Stimulated activated CD8-positive, alpha-beta memory T cell treated with anti-CD3 and anti-CD28 coated beads, Interleukin-2, amount 100 ng/mL, for 1 hour (primary cell): ENCODE measurements around the gene MAP3K8.
"Not testable (repeated sequence)": the region's sequence is repeated elsewhere in the genome, so short reads cannot be mapped to it uniquely, and the experiment has no call there.

ENCODE experiments used
- DNase-seq, 2 donors: peaks; one replicate each; pipeline ENCODE4 v3.0.0-alpha.2; 2020; ENCODE audit warnings: low read depth in 2 of 2

Gene MAP3K8

DNA sequence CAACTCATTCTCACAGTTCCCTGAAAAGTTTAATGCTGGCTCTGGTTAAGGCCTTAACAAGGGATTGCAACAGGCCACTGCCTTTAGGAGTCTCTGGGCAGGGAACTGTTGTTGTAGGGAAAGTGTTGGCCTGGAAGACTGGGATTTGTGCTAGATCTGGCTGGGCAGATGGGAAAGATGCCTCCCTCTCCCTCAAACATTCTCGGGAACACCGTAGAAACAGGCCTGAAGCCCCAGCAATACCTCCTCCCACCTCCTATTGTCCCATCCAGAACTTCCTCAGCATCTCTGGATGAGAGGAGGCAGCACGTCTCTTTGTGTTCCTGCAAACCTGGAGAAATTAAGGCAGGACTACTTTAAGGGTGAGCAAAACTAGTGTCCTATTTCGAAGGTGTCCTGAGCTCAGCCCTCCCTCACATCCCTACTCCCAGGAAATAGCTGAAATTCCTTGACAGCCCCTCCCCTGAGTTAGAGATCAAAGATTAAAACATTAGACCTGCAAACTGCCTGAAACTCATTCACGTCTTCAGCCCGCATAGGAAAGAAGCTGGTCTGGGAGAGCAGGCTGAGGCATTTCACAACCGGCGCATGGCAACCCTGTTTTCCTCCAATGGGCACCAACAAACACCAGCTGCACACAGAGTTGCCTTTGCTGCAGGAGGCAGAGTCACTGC is 10.9 kb upstream of the MAP3K8 start:
- no peak for DNase-seq

DNA sequence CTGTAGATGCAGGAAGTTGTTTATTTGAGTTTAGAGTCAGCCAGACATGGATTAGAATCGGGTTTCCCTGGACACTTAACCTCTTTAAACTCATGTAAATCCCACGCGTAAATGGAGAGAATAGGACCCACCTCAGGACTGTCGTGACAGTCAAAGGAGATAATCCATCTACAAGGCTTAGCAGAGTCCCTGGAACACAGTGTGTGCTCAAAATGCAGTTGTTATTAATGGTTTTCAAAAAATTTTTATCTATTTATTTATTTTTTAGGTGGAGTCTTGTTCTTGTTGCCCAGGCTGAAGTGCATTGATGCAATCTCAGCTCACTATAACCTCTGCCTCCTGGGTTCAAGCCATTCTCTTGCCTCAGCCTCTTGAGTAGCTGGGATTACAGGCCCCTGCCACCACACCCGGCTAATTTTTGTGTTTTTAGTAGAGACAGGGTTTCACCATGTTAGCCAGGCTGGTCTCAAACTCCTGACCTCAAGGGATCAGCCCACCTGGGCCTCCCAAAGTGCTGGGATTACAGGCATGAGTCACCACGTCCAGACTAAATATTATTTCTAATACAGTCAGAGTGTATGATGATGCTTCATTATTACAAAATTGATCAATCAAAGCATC is 10.2 kb upstream of the MAP3K8 start:
- DNase-seq = not testable (repeated sequence)

DNA sequence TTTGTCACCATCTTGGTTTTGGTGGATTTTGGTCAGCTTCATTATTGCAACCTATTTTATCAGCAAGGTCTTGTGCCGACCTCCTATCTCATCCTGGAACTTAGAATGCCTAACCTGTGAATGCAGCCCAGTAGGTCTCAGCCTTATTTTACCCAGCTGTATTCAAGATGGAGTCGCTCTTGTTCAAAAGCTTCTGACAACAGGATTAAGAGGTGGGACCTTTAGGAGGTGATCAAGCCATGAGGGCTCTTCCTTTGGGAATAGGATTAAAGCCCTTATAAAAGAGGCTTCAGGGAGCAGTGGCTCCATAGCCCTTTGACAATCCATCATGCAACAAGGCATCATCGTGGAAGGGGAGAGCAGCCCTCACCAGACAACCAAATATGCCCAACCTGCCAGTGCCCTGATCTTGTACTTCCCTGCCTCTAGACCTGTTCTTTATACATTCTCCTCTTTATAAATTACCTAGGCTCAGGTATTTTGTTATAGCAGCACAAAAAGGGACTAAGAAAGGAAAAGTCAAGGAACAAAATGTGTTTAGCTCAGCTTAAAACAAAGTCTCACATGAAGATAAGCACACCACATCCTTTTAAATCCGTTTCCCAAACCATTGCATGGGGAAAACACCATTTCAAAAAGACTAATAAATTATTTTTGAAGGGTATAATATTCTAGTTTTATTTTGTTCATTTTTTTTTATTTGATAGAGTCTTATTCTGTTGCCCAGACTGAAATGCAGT is 8.5 kb upstream of the MAP3K8 start:
- no peak for DNase-seq

DNA sequence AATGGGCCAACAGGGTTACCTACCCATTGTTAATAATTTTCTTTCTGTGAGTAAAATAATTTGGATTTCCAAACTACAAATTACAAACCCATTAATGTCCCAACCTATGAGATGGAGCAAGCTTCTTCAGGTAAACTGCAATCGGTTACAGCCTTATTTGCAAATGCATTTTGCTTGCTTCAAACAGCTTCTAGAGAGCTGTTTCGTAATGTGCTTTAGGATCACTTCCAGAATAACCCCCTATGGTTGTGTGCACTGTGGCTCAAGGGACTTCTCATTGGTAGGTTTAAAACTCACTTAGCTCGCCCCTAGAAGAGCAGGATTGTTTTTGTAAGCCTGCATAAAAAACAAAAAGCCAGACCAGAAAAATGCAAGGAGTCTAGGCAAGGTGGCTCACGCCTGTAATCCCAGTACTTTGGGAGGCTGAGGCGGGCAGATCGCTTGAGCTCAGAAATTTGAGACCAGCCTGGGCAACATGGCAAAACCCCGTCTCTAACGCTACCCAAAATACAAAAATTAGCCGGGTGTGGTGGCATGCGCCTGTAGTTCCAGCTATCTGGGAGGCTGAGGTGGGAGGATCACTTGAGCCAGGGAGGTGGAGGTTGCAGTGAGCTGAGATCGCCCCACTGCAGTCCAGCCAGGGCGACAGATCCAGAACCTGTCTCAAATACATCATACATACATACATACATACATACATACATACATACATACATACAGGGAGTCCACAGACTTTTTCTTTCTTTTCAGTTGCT is 3.3 kb upstream of the MAP3K8 start:
- DNase-seq = no peak

DNA sequence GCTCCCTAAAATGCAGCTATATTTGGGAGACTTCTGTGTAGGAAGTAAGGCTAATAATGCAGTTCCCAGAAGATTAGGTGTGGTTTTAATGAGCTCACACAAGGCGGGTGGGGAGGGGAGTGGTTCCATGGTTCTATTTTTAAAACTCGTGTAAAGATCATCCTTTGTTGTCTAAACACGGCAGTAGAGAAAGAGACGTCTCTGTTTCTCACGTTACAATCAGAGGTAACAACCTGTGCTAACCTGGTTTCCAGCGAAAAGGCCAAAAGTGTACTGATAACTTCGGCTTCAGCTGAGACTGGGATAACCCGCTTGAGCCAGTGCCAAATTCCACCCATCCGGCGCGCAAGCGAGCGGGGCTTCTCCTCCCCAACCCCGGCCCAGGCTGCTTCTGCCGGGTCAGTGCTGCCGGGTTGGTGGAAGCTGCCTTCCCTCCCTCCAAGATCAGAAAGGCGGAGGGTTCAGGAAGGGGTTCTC is 2.5 kb upstream of the MAP3K8 start:
- DNase-seq = no peak

DNA sequence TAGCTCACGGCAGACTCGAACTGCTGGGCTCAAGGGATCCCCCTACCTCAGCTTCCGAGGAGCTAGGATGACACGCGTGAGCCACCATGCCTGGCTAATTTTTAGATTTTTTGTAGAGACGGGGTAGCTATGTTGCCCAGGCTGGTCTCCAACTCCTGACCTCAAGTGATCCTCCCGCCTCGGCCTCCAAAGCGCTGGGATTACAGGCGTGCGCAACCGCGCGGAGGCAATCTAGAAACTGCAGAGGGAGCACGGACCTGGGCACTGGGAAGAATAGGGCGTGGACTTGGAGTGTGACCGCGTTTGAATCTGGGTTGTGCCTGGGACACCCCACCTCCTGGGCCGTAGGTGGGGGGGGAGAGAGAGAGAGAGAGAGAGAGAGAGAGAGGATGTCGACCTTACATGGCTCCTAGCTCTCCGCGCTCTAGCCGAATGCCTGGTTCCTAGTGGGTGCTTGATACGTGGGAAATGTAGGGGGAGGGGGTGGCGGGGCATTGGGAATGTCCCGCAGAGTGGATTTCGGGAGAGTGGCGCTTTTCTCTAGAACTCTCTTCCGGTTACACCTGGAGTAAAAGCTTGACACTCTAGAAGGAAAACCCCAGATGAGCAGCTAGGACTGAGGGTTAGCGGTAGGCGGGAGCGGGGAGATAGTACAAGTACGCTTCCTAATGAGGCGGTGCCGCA is 1.2 kb upstream of the MAP3K8 start:
- no peak for DNase-seq

DNA sequence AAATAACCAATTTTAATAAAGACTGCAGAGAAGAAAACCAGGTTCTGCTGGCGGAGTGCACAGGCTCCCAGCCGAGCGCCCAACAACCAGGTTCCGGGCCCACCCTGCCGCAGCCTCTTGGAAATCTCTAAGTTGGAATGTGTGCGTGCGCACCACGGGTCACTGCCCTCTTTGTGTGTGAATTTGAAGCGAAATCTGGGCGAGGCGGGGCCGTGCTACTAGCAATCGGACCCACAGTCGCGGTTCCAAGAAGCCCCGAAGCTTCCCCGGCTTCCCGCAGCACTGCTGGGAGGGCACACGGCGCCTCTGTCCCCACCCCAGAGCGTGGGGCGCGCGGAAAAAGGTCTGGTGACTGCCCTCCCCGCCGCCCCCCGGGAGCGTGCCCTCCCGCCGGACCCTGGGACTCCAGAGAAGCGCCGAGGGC is 666 bp upstream of the MAP3K8 start:
- DNase-seq = no peak

DNA sequence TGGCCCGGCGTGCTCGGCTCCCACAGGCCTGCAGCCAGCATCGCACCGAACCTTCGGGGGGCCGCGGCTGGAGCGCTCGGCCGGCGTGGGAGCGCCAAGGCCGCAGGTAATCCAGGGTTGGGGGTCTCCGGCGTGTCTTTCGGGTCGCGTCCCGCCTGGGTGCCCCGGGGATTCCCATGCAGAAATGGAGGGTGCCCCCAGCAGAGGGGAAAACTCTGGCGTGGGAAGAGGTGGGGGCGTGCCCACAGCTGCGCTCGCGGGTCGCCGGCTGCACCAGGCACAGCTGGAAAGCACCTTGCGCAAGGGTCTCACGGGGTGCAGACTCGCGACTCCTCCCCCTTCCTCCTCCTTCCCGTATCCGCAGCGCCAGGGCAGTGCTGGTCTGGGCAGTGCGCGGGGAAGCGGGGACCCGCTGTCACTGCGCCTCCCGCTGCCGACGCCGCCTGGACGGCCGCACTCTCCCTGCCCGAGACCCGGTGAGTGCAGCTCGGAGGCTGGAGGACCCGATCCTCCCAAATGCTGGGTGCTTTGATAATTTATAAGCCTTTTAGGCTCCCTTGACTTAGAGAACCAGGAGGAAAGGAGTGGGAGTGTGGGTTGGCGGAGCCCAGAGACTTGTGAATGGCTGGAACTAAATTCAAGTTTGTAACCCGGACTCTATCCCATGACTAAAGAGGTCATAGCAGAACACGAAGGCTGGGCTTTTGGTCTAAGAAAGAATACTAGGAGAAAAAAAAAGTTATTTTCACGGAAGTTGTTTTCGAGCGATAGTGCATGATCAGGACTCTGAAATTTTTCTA is 489 bp downstream of the MAP3K8 start:
- peak in 1 of 2 donors; percentile 46 for DNase-seq

DNA sequence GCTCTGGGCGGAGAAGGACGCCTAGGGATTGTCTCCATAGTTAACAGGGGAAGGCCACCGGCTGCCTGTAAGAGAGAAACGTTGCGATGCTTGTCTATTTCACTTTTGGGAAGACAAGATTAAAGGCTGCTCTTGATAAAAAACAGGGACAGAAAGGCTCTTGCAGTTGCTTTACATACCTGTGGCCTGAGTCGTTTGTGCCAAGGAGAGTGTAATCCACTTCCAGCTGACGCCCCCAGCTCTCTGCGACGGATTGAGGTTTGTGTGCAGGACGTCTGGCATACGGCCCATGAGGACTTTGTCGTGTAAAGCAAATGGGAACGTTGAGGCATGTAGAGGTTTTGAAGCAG is 1.1 kb downstream of the MAP3K8 start:
- no peak for DNase-seq

DNA sequence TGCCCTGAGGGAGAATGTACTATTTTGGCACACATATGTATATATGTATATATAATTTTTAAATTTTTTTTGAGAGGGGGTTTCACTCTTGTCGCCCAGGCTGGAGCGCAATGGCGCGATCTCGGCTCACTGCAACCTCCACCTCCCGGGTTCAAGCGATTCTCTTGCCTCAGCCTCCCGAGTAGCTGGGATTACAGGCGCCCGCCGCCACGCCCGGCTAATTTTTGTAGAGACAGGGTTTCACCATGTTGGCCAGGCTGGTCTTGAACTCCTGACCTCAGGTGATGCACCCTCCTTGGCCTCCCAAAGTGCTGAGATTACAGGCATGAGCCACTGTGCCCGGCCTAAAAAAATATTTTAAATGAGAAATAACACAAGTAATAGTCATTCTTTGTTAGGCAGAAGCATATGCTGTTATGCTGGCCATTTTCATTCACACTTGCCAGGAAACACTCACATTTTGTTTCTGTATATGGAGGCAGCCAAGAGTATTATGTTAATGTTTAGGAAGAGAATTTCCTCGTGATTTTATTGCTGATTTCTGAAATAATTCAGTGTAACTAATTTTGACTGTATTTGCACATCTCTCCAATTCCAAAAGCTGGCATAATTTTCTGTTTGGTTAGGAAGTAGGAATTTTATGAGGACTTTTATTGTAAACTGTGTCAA is 1.6 kb downstream of the MAP3K8 start:
- DNase-seq = not testable (repeated sequence)

DNA sequence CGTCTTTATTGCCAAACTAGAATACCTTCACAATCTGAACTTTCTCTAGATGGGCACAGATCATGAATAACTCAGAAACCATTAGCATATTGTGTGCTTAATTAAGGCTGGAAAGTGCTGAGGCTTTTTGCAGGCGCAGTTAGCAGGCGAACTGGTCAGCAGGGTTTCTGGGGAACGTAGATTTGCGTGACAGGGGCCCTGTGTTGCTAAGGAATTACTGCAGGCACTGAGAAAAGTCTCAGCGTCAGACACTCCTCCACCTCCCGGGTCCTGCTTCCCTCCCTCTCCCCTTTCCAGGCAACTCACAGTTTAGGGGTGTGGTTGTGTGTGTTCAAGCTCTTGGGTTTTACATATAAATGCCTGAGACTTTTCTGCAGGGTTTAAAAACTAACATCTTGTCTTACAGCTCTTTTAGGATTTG is 2.2 kb downstream of the MAP3K8 start:
- DNase-seq = no peak

DNA sequence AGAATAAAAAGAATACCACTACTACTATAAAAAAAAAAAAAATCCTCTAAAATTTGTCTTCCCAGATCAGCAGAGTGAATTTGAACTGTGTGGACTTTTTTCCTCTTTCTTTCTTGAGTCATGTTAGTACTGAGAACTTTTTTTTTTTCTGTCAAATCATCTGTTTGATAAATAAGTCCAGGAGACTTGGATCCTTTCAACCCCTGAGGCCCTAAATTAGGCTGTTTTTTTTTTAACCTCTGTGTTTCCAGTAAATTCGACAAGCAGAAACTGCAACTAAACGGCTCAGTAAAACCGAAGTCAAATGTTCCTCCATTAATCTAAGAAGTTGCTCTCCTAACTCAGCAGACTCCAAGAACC is 2.7 kb downstream of the MAP3K8 start:
- DNase-seq = no peak

DNA sequence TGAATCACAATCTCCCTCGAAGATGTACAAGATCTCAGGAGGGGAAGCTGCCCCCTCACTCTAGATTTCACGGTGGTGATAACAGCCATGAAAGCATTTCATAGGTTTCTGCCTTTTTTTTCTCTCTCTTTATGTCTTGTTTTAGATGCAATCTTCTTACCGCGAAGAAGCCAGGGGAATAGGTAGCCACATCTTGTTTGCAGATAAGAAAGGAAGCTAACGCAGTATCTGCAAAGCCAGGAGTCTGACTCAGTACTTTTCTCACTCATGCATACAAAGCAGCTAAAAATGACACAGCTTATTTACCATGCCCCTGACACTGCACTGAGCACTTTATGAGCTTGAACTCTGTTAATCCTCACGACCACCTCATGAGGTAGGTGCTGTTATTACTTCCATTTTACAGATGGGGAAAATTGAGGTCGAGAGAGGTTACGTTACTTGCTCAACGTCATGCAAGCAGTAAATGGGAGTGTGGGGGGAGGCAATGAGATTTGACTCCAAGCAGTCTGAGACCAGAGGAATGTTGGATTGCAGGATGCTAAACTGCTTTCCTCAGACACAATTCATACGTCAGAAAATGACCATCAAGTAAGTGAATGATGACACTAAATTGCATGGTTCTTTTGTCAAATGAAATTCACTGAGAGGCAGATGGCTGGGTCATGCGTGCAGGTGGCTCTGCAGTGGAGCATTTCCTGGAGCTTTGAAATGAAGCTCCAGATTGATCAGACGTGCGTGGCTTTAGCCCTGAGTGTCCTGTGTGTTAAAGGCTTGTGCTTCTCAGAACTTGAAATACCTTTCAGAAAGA is 3.3 kb downstream of the MAP3K8 start:
- DNase-seq = no peak

DNA sequence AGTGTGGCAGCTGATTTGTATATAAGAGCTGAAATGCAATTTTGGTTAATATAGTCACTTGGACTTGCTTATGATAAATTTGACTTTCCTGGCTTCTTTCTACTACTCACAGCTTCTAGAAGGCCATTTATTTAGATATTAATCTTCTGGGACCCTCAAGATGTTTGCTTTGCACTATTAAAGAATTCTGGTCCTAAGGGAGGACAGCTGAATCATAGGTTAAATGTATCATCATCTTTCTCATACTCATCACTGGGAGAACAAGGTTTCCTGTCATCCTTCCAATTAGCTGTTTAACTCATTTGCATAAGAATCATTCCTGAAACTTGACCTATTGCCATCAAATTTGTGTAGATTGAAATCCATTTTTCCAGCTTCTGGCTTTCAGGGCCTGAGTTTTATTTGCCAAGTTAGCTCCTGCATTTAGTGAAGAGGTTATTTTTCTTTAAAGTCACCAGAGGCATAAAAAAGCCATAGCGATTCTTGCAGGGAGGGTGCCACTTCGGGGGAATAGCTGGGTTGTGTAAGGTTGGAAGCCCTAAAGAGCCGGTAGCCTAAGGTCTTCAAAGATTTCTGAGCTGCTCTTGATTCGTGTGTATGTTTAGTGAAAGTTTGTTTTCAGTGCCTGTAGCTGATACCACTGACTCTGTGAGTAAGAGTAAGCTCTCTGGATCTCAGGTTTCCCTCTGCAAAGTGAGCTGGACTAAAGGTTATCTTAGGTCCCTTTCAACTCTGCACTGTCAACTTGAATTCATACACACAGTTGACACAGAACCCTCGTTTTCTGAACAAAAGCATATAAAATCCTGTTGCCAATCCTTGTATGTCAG is 4.3 kb downstream of the MAP3K8 start:
- DNase-seq = no peak

DNA sequence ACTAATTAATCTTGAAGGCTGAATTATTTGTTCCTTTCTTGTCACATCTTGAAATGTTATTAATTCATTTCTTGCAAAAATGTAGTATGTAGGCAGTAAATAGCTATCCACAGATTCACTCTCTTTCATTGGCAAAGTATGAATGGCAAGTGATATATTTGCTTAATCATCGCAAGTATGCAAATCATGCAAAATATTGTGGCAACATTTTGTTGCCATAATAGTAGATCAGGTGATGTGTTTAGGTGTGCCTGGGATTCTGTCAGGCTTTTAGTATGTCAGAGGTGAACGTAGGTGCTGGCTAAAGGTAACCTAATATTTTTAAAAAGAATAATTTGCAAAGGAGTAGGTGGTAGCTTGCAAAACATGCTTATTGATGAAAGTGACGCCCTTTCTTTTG is 5.9 kb downstream of the MAP3K8 start:
- no peak for DNase-seq

DNA sequence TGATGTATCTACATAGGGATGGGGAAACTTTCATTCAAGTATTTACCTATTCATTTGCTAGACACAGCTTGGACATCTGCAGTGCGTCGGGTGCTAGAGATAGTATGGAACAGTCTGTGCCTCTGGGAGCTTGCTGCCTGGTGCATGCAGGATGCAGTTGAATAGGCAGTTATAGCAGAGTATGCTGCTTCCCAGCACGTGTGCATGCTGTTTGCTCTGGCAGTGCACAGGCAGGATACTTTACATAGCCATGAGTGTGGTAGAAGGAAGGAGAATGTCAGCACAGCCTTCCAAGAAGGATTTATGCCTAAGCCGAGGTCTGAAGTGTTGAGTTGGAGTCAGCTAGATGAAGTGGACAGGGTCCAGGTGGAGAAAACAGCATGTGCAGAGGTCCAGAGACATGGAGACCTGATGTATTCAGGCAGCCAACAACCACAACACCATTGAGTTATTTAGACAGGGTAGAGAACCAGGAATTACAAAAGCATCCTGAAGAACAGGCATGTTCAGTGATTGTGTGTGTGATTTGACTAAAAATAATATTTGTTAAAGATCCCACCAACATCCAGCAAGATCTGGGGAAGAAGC is 8.1 kb downstream of the MAP3K8 start:
- no peak for DNase-seq

DNA sequence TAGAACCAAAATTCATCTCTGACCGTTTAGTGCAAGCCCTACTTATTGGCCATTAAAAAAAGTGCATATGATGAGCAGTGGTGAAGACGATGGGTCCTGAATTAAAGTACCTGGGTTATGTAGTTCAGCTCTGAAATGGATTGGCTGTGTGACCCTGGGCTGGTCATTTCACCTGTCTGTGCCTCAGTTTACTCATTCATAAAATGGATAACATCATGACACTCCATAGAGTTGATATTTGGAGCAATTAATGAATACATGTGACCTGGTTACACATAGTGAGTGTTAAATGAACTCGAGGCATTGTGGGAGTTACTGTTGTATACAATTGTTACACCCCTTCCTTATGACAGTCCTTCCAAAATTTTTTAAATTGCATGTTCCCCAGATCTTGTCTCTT is 9.1 kb downstream of the MAP3K8 start:
- DNase-seq = no peak

DNA sequence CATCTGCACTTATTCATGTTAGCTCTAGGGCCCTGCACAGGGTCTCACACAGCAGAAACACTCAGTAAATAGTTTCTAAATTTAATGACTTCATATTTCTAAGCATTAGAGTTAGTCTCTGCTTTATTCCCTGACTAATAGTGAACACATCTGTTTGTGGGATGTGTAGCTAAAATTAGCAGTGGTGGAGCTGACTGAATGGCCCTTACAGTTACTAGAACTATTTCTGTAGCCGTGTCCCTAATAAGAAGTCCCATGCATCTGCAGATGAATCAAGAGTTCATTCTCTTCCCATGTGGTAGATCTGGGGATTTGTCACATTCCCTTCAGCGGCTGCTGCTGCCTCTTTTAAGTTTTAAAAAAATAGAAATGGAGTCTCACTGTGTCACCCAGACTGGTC is 11.7 kb downstream of the MAP3K8 start:
- no peak for DNase-seq
